HepG2 (cell line): ENCODE measurements around the gene DCC.

Experiments
- EZH2 ChIP-seq: conservative IDR thresholded peaks from 2 replicates; pipeline ENCODE4 v1.6.1; 2012; ENCODE audit warnings: mild to moderate bottlenecking, low read depth, low read length, moderate library complexity
- HCFC1 ChIP-seq: fragments of 150-350 bp; IDR thresholded peaks from 2 replicates; pipeline ENCODE4 v1.6.1; 2014; ENCODE audit warnings: low read depth, low read length
- IRF2 ChIP-seq: IDR thresholded peaks from 2 replicates; pipeline ENCODE4 v1.6.1; 2018; ENCODE audit warnings: missing genetic modification reagents, missing compliant biosample characterization
- NCOR1 ChIP-seq: fragments of 200-600 bp; sonication (generic); IDR thresholded peaks from 2 replicates; pipeline ENCODE4 v1.7.0; 2017; ENCODE audit warnings: antibody characterized with exemption, low read length, borderline replicate concordance
- NR2F1 ChIP-seq, 2 experiments: fragments of 450-650 bp in 1 of 2; formaldehyde crosslinking in 1 of 2; IDR thresholded peaks; 2 replicates each; pipeline versions ENCODE4 v1.5.0 to v1.6.1; 2016 to 2020; ENCODE audit warnings: mild to moderate bottlenecking in 1 of 2, missing compliant biosample characterization in 1 of 2, missing genetic modification reagents in 1 of 2, moderate library complexity in 1 of 2
- POGZ ChIP-seq: sonication (generic); formaldehyde crosslinking; IDR thresholded peaks from 2 replicates; pipeline ENCODE4 v1.4.0; 2020; ENCODE audit warnings: mild to moderate bottlenecking, missing genetic modification reagents
- POLR2A ChIP-seq, 2 experiments: IDR thresholded peaks; 2 replicates each; pipeline ENCODE4 v1.6.1; 2011; ENCODE audit warnings: low read depth in 2 of 2, low read length in 2 of 2, mild to moderate bottlenecking in 1 of 2, moderate library complexity in 1 of 2; ENCODE audit not compliant: insufficient read depth in 1 of 2
- SMARCC2 ChIP-seq: fragments of 450-650 bp; IDR thresholded peaks from 2 replicates; pipeline ENCODE4 v1.6.1; 2017; ENCODE audit warnings: antibody characterized with exemption, mild to moderate bottlenecking
- ZNF124 ChIP-seq: sonication (generic); formaldehyde crosslinking; IDR thresholded peaks from 2 replicates; pipeline ENCODE4 v1.4.0; 2020; ENCODE audit warnings: missing genetic modification reagents
- ZNF644 ChIP-seq: IDR thresholded peaks from 2 replicates; pipeline ENCODE4 v1.6.1; 2016; ENCODE audit warnings: low read depth
- TF ChIP-seq, protein P1 (sequence below): sonication (generic); formaldehyde crosslinking; IDR thresholded peaks from 2 replicates; pipeline ENCODE4 v1.9.0; 2021; ENCODE audit warnings: missing genetic modification reagents, mild to moderate bottlenecking, borderline replicate concordance
- TF ChIP-seq, protein P2 (sequence below): sonication (generic); formaldehyde crosslinking; IDR thresholded peaks from 2 replicates; pipeline ENCODE4 v1.5.0; 2020; ENCODE audit warnings: mild to moderate bottlenecking, missing genetic modification reagents, moderate library complexity
- TF ChIP-seq, protein P3 (sequence below): sonication (generic); formaldehyde crosslinking; IDR thresholded peaks from 2 replicates; pipeline ENCODE4 v1.4.0; 2020; ENCODE audit warnings: missing genetic modification reagents, borderline replicate concordance
- TF ChIP-seq, protein P4 (sequence below): sonication (generic); formaldehyde crosslinking; IDR thresholded peaks from 2 replicates; pipeline ENCODE4 v1.8.1; 2023; ENCODE audit warnings: missing genetic modification reagents, inconsistent platforms, borderline replicate concordance

GRCh38 chr18:52567360-52567759 is 227.4 kb downstream of the DCC start:
- TF ChIP-seq ZNF124 (CRISPR knock-in tag) (no peak), POLR2A (IDR thresholded peaks at IDR 0.05; ENCODE audit: insufficient read depth in 1 of 2, low read depth in 2 of 2, low read length in 2 of 2) (no peak), SMARCC2 (no peak), HCFC1 (no peak), IRF2 (CRISPR knock-in tag) (no peak), NR2F1 (CRISPR knock-in tag; IDR thresholded peaks at IDR 0.05) (no peak), POGZ (CRISPR knock-in tag) (no peak), ZNF644 (CRISPR knock-in tag) (no peak), NCOR1 (no peak), EZH2 (no peak)
- TF ChIP-seq, protein P1, sequence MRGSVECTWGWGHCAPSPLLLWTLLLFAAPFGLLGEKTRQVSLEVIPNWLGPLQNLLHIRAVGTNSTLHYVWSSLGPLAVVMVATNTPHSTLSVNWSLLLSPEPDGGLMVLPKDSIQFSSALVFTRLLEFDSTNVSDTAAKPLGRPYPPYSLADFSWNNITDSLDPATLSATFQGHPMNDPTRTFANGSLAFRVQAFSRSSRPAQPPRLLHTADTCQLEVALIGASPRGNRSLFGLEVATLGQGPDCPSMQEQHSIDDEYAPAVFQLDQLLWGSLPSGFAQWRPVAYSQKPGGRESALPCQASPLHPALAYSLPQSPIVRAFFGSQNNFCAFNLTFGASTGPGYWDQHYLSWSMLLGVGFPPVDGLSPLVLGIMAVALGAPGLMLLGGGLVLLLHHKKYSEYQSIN (CRISPR knock-in tag) = no peak
- TF ChIP-seq, protein P2, sequence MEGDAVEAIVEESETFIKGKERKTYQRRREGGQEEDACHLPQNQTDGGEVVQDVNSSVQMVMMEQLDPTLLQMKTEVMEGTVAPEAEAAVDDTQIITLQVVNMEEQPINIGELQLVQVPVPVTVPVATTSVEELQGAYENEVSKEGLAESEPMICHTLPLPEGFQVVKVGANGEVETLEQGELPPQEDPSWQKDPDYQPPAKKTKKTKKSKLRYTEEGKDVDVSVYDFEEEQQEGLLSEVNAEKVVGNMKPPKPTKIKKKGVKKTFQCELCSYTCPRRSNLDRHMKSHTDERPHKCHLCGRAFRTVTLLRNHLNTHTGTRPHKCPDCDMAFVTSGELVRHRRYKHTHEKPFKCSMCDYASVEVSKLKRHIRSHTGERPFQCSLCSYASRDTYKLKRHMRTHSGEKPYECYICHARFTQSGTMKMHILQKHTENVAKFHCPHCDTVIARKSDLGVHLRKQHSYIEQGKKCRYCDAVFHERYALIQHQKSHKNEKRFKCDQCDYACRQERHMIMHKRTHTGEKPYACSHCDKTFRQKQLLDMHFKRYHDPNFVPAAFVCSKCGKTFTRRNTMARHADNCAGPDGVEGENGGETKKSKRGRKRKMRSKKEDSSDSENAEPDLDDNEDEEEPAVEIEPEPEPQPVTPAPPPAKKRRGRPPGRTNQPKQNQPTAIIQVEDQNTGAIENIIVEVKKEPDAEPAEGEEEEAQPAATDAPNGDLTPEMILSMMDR = no peak
- TF ChIP-seq, protein P3, sequence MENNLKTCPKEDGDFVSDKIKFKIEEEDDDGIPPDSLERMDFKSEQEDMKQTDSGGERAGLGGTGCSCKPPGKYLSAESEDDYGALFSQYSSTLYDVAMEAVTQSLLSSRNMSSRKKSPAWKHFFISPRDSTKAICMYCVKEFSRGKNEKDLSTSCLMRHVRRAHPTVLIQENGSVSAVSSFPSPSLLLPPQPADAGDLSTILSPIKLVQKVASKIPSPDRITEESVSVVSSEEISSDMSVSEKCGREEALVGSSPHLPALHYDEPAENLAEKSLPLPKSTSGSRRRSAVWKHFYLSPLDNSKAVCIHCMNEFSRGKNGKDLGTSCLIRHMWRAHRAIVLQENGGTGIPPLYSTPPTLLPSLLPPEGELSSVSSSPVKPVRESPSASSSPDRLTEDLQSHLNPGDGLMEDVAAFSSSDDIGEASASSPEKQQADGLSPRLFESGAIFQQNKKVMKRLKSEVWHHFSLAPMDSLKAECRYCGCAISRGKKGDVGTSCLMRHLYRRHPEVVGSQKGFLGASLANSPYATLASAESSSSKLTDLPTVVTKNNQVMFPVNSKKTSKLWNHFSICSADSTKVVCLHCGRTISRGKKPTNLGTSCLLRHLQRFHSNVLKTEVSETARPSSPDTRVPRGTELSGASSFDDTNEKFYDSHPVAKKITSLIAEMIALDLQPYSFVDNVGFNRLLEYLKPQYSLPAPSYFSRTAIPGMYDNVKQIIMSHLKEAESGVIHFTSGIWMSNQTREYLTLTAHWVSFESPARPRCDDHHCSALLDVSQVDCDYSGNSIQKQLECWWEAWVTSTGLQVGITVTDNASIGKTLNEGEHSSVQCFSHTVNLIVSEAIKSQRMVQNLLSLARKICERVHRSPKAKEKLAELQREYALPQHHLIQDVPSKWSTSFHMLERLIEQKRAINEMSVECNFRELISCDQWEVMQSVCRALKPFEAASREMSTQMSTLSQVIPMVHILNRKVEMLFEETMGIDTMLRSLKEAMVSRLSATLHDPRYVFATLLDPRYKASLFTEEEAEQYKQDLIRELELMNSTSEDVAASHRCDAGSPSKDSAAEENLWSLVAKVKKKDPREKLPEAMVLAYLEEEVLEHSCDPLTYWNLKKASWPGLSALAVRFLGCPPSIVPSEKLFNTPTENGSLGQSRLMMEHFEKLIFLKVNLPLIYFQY (CRISPR knock-in tag) = no peak
- TF ChIP-seq, protein P4, sequence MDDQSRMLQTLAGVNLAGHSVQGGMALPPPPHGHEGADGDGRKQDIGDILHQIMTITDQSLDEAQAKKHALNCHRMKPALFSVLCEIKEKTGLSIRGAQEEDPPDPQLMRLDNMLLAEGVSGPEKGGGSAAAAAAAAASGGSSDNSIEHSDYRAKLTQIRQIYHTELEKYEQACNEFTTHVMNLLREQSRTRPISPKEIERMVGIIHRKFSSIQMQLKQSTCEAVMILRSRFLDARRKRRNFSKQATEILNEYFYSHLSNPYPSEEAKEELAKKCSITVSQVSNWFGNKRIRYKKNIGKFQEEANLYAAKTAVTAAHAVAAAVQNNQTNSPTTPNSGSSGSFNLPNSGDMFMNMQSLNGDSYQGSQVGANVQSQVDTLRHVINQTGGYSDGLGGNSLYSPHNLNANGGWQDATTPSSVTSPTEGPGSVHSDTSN (CRISPR knock-in tag) = no peak
